Measurements from ENCODE around the gene DOCK2. TPM values are rescaled to one million over a fixed set of nuclear protein-coding genes. Genes with fewer than 3 reads are reported as not detected.
"Not testable (repeated sequence)": the region's sequence is repeated elsewhere in the genome, so short reads cannot be mapped to it uniquely, and the experiment has no call there.

The DOCK2 gene
- polyA plus RNA-seq, 1 donor from 2014 or later: 114 TPM

- no peaks in the 10 kb centered on the region for H3K27me3 Mint-ChIP-seq
- H3K36me3 Mint-ChIP-seq: peaks cover 7% of the 10 kb centered on the region
- H3K27ac Mint-ChIP-seq: peak overlapping the region in 2 of 3 donors; percentile 18 to 51
- peak overlapping the region in 1 of 4 donors; percentile 51 for H3K4me3 Mint-ChIP-seq
- no peaks in the 10 kb centered on the region for H3K9me3 Mint-ChIP-seq
- H3K4me1 Mint-ChIP-seq: peaks cover 34 to 37% (median 36%) of the 10 kb centered on the region in 3 donors
These were observed 69.8 kb downstream of the DOCK2 start for GRCh38 chr5:169706758-169707450.

- Mint-ChIP-seq H3K36me3 (peaks cover 11% of the 10 kb centered on the region), H3K4me1 (peaks cover 29 to 31% (median 29%) of the 10 kb centered on the region in 3 donors), H3K27me3 (no peaks in the 10 kb centered on the region), H3K9me3 (no peaks in the 10 kb centered on the region), H3K27ac (peak overlapping the region in 2 of 3 donors; percentile 29 to 41), H3K4me3 (peak overlapping the region in 1 of 4 donors; percentile 51)
These were observed 70.6 kb downstream of the DOCK2 start for GRCh38 chr5:169707686-169708085.

- peaks cover 11% of the 10 kb centered on the region for H3K36me3 Mint-ChIP-seq
- no peak overlapping the region for H3K4me3 Mint-ChIP-seq
- H3K27ac Mint-ChIP-seq: peak overlapping the region in 1 of 3 donors; percentile 76
- H3K4me1 Mint-ChIP-seq: peaks cover 7 to 14% (median 11%) of the 10 kb centered on the region in 3 donors
- H3K27me3 Mint-ChIP-seq: no peaks in the 10 kb centered on the region
- H3K9me3 Mint-ChIP-seq: no peaks in the 10 kb centered on the region
These were observed 73.6 kb downstream of the DOCK2 start for GRCh38 chr5:169710675-169711074.

GRCh38 chr5:169711551-169712225, 74.6 kb downstream of the DOCK2 start:
- Mint-ChIP-seq H3K27ac (no peak overlapping the region), H3K4me1 (peaks cover 2 to 7% (median 6%) of the 10 kb centered on the region in 3 donors), H3K9me3 (no peaks in the 10 kb centered on the region), H3K4me3 (no peak overlapping the region), H3K36me3 (peaks cover 11% of the 10 kb centered on the region), H3K27me3 (no peaks in the 10 kb centered on the region)

GRCh38 chr5:169712428-169712827, 75.4 kb downstream of the DOCK2 start:
- no peaks in the 10 kb centered on the region for H3K27me3 Mint-ChIP-seq

GRCh38 chr5:169716287-169716686, 79.2 kb downstream of the DOCK2 start:
- H3K9me3 Mint-ChIP-seq: peaks cover 0 to 2% (median 0%) of the 10 kb centered on the region in 3 donors
- H3K36me3 Mint-ChIP-seq: peaks cover 26% of the 10 kb centered on the region
- peaks cover 0 to 3% (median 2%) of the 10 kb centered on the region in 3 donors for H3K4me1 Mint-ChIP-seq
- H3K4me3 Mint-ChIP-seq: no peak overlapping the region
- H3K27me3 Mint-ChIP-seq: no peaks in the 10 kb centered on the region
- peak overlapping the region in 1 of 3 donors; percentile 0 for H3K27ac Mint-ChIP-seq

More at GRCh38 chr5:169712428-169712827, 75.4 kb downstream of the DOCK2 start:
- Mint-ChIP-seq H3K27ac (no peak overlapping the region), H3K36me3 (peaks cover 8% of the 10 kb centered on the region), H3K4me3 (no peak overlapping the region), H3K4me1 (peaks cover 0 to 5% (median 4%) of the 10 kb centered on the region in 3 donors), H3K9me3 (no peaks in the 10 kb centered on the region)

- H3K36me3 Mint-ChIP-seq: peaks cover 23% of the 10 kb centered on the region
- H3K27ac Mint-ChIP-seq: no peak overlapping the region
These were observed 80.2 kb downstream of the DOCK2 start for GRCh38 chr5:169717288-169717687.

GRCh38 chr5:169719360-169720314, 82.6 kb downstream of the DOCK2 start:
- Mint-ChIP-seq H3K27ac (peak overlapping the region in 2 of 3 donors; percentile 2 to 9), H3K27me3 (no peaks in the 10 kb centered on the region), H3K9me3 (peaks cover 0 to 2% (median 0%) of the 10 kb centered on the region in 3 donors), H3K4me1 (no peaks in the 10 kb centered on the region), H3K36me3 (peaks cover 33% of the 10 kb centered on the region), H3K4me3 (no peak overlapping the region)

More at GRCh38 chr5:169717288-169717687, 80.2 kb downstream of the DOCK2 start:
- H3K9me3 Mint-ChIP-seq: peaks cover 0 to 2% (median 0%) of the 10 kb centered on the region in 3 donors
- peaks cover 0 to 2% (median 0%) of the 10 kb centered on the region in 3 donors for H3K4me1 Mint-ChIP-seq
- no peaks in the 10 kb centered on the region for H3K27me3 Mint-ChIP-seq
- H3K4me3 Mint-ChIP-seq: no peak overlapping the region

- Mint-ChIP-seq H3K27ac (no peak overlapping the region), H3K4me1 (peaks cover 0 to 3% (median 0%) of the 10 kb centered on the region in 3 donors), H3K9me3 (peaks cover 0 to 2% (median 0%) of the 10 kb centered on the region in 3 donors), H3K36me3 (peaks cover 39% of the 10 kb centered on the region), H3K27me3 (no peaks in the 10 kb centered on the region), H3K4me3 (no peak overlapping the region)
These were observed 84.7 kb downstream of the DOCK2 start for GRCh38 chr5:169721771-169722170.

GRCh38 chr5:169723103-169723831, 86.2 kb downstream of the DOCK2 start:
- Mint-ChIP-seq H3K4me1 (peaks cover 0 to 5% (median 5%) of the 10 kb centered on the region in 3 donors), H3K9me3 (peaks cover 0 to 2% (median 0%) of the 10 kb centered on the region in 3 donors), H3K4me3 (no peak overlapping the region), H3K27ac (no peak overlapping the region), H3K27me3 (no peaks in the 10 kb centered on the region), H3K36me3 (peaks cover 37% of the 10 kb centered on the region)

- H3K4me3 Mint-ChIP-seq: no peak overlapping the region
- H3K9me3 Mint-ChIP-seq: peaks cover 0 to 2% (median 0%) of the 10 kb centered on the region in 3 donors
- no peak overlapping the region for H3K27ac Mint-ChIP-seq
These were observed 87.4 kb downstream of the DOCK2 start for GRCh38 chr5:169724303-169725087.

GRCh38 chr5:169725665-169726064, 88.6 kb downstream of the DOCK2 start:
- not testable (repeated sequence) for H3K27me3 Mint-ChIP-seq, H3K4me1 Mint-ChIP-seq, H3K27ac Mint-ChIP-seq, H3K4me3 Mint-ChIP-seq, H3K9me3 Mint-ChIP-seq
- peaks cover 38% of the 10 kb centered on the region for H3K36me3 Mint-ChIP-seq

More at GRCh38 chr5:169724303-169725087, 87.4 kb downstream of the DOCK2 start:
- H3K27me3 Mint-ChIP-seq: no peaks in the 10 kb centered on the region
- peaks cover 0 to 7% (median 5%) of the 10 kb centered on the region in 3 donors for H3K4me1 Mint-ChIP-seq
- peaks cover 37% of the 10 kb centered on the region for H3K36me3 Mint-ChIP-seq

GRCh38 chr5:169728418-169728817, 91.3 kb downstream of the DOCK2 start:
- no peaks in the 10 kb centered on the region for H3K27me3 Mint-ChIP-seq
- H3K27ac Mint-ChIP-seq: no peak overlapping the region
- peaks cover 27% of the 10 kb centered on the region for H3K36me3 Mint-ChIP-seq
- peaks cover 0 to 3% (median 0%) of the 10 kb centered on the region in 3 donors for H3K9me3 Mint-ChIP-seq
- H3K4me3 Mint-ChIP-seq: no peak overlapping the region
- H3K4me1 Mint-ChIP-seq: peaks cover 0 to 15% (median 13%) of the 10 kb centered on the region in 3 donors
